IPS-NIHi7 (cell line): ENCODE data around the gene KDM2B.
"Not testable (repeated sequence)": the region's sequence is repeated elsewhere in the genome, so short reads cannot be mapped to it uniquely, and the experiment has no call there.

Experiments used
- DNase-seq: peaks from one replicate; pipeline ENCODE4 v3.0.0; 2012; ENCODE audit warnings: mixed read lengths; ENCODE audit errors: extremely low spot score

Gene KDM2B

GRCh38 chr12:121503395-121503794 is 77.4 kb downstream of the KDM2B start:
- DNase-seq, result no peak

- DNase-seq, result no peak
Measured at GRCh38 chr12:121501946-121502345, 78.9 kb downstream of the KDM2B start.

DNA sequence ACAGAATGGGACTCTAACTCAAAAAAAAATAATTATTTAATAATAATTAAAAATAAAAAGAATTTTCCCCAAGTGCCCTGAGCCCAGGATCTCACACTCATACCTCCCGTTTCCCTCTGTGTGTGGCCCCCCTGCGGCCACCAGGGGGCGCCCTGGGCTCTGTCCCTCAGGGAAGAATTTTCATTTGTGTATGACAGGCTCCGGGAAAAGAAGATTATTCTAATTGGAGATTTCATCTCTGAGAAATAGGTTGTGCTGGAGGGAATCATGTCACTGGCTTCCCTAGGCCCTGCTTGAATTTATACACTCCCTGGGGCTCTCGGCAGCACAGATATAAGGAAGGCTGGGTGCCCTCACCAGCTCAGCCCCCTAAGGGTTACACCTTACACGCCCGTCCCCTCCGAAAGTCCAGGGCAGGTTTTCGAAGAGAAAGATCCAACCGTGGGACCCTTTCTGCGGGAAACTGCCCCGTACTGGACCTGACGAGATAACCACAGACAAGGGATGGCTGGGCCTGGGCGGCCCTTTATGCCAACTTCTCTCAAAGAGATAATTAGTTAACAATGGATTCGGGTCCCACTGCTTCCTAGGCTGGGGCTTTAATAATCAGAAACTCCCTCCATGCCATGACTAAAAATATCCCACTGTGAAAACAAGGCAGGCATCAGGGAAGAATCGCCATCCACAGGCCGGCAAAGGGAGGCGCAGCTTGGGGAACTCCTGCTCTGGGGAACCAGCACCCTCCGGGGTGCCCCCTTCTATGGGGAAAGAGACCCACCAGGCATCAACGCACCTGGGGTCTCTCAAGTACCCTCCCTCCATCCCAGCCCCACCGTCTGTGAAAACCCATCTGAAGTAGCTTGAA is 80.7 kb downstream of the KDM2B start:
- DNase-seq, result peak; percentile 88

- no peak for DNase-seq
Measured at GRCh38 chr12:121495746-121496145, 85.1 kb downstream of the KDM2B start.

- DNase-seq, result peak; percentile 74
Measured at GRCh38 chr12:121494093-121494787, 86.6 kb downstream of the KDM2B start.

GRCh38 chr12:121490401-121491281 is 90.2 kb downstream of the KDM2B start:
- peak; percentile 26 for DNase-seq

DNA sequence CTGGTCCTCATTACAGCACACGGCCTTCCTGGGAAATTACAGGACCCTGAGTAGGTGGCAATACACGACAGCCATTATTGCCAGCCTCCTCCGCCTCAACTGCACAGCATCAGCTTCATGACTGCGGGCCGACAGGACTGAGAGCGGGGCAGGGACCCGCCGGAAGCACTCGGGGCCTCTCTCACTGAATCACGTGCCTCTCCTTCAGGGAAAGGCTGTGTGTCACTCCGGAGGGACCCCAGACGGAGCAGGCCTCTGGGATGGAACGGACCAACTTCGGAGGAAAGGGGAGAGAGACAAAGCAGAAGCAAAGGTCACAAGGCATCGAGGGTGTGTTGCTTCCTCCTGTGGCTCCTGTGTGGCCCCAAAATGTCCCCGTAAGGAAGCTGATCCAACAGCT is 90.9 kb downstream of the KDM2B start:
- no peak for DNase-seq

GRCh38 chr12:121484967-121485366 is 95.9 kb downstream of the KDM2B start:
- DNase-seq, result no peak

- DNase-seq, result not testable (repeated sequence)
Measured at GRCh38 chr12:121484564-121484963, 96.3 kb downstream of the KDM2B start.

GRCh38 chr12:121483949-121484348 is 96.9 kb downstream of the KDM2B start:
- peak; percentile 26 for DNase-seq

GRCh38 chr12:121476477-121476876 is 104.3 kb downstream of the KDM2B start:
- DNase-seq, result peak; percentile 41

GRCh38 chr12:121475279-121475678 is 105.5 kb downstream of the KDM2B start:
- no peak for DNase-seq

DNA sequence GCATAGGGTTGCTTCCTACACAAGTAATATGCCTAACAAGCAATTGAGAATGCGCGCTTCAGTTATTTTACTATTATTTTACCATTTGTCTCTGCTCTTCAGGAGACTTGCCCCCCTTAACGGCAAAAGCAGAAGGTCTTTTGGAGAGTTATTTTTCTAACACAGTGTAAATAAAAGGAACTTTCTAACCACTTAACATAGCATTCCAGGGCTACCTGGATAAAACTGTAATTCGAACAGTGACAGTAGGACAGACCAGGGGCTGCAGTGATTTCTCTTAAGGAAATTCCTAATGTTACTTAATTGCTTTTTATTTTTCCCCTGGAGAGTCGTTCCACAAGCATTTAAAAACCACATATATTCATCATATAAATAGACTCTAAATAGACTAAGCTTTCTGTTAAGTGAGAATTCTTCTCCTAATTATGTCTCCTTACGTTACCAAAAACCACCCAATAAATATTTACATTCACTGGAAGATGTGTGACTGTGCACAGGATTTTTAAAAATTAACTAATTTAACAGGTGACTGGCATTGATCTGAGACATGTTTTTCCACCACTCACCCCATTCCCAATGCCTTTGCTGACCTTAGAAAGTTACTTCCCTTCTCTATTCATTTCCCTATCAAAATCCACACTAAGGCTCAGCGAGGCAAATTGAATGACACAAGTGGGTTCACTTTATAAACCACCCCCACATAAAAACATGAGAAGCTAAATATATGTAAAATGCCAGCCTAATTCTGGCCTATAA is 108.5 kb downstream of the KDM2B start:
- no peak for DNase-seq

DNA sequence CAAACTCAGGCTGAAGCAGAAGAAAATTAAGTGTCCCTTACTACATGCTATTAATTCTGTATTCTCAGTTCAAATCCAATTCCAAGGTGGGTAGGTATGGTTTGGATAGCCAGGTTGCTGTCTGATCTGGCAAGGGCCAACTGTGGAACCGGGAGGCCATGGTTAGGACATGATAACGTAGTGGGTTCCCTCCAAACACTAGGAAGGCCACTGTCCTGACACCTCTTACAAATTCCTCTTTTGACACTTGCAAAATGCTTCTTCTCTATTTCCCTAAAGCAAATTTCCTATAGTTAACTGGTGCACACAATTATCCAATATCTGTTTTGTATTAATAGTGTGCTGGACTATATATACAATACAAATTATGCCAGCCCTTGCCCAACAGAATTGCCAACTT is 110.1 kb downstream of the KDM2B start:
- no peak for DNase-seq

- no peak for DNase-seq
Measured at GRCh38 chr12:121468499-121468801, 112.4 kb downstream of the KDM2B start.

- peak; percentile 63 for DNase-seq
Measured at GRCh38 chr12:121467638-121468498, 113.0 kb downstream of the KDM2B start.

DNA sequence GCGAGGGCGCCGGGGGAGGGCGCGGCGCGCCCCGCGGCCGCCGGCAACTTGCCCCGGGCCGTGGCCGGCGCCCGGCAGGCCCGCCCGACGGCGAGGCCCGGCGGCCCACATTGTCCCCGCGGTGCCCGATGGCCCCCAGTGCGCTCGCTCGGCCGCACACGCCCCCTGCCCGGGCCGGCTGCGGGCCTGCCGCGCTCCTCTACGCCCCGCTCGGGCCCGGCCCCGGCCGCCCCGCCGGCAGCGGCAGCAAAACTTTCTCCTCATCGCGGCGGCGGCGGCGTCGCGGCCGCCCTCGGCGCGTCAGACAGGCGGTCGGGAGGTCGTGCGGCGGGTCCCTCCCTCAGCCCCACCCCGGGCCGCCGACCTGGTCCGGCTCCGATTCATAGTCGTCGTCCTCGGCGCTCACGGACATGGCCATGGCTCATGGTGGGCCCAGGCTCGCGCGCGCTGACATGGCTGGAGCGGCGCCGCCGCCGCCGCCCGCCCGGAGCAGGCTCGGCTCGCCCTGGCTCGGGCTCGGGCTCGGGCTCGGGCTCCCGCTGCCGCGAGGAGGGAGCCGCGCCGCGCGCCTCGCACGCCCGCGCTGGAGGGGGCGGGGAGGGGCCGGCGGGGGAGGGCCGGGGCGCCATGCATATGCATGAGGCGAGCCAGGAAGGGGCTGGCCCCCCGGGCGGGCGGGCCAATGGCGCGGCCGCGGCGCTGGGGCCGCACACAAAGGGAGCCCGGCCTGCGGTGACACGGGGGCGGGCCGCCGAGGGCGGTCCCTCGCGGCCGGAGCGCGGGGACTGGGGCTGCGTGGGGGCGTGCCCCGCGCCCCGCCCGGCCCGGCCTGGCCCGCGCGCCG is 113.8 kb downstream of the KDM2B start:
- peak; percentile 96 for DNase-seq

GRCh38 chr12:121465921-121466793 is 114.7 kb downstream of the KDM2B start:
- peak; percentile 41 for DNase-seq

DNA sequence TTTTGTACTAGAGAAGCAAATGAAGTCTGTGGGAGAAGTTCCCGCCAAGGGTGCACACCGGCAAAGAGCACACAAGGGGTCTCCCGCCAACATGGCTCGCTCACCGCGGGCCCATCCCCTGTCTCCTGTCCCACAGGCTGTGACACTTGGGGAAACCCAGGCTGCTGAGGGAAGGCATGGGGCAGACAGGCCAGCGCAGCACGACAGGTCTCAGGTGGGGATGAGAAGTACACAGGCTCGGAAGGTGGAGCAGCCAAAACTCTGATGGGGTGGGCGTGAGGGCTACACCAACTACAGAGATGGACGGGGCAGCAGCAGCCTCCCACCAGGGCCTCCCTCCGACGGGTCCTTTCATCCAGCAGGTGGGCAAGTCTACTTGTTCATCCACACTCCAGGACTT is 116.5 kb downstream of the KDM2B start:
- DNase-seq, result no peak
